ENCODE data around the gene CD81.

DNA sequence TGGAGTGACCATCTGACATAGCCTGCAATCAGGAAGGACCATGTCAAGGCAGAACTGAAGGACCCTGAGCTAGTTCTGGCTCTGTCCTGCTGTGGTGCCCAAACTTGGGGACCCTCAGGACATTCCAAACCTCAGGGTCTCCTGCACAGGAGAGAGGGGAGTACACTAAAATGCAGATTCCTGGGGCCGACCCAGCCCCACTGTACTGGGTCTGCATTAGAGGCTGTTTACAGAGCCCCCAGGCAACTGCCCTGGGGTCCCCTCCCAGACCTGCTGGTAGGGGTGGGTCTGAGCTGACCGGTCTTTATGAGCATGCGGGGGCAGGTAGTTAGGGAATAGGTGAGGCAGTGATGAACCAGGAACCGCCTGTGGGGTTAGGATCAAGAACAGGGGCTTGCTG, 60.4 kb downstream of the CD81 start:
- TF ChIP-seq, protein P1, sequence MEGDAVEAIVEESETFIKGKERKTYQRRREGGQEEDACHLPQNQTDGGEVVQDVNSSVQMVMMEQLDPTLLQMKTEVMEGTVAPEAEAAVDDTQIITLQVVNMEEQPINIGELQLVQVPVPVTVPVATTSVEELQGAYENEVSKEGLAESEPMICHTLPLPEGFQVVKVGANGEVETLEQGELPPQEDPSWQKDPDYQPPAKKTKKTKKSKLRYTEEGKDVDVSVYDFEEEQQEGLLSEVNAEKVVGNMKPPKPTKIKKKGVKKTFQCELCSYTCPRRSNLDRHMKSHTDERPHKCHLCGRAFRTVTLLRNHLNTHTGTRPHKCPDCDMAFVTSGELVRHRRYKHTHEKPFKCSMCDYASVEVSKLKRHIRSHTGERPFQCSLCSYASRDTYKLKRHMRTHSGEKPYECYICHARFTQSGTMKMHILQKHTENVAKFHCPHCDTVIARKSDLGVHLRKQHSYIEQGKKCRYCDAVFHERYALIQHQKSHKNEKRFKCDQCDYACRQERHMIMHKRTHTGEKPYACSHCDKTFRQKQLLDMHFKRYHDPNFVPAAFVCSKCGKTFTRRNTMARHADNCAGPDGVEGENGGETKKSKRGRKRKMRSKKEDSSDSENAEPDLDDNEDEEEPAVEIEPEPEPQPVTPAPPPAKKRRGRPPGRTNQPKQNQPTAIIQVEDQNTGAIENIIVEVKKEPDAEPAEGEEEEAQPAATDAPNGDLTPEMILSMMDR (IDR thresholded peaks at IDR 0.05; ENCODE audit: low read depth, low read length), result no peak
- TF ChIP-seq EZH2phosphoT487 (IDR thresholded peaks at IDR 0.05; ENCODE audit: low read depth), result no peak
